22Rv1 (cell line): ENCODE data around the gene CENPS.

Source experiments
- H3K27ac ChIP-seq: fragments of 450-650 bp; 2 replicates; pipeline ENCODE4 v1.5.1; 2017
- ZFX ChIP-seq: fragments of 450-650 bp; IDR thresholded peaks from 2 replicates; pipeline ENCODE4 v1.6.1; 2017; ENCODE audit warnings: antibody characterized with exemption, borderline replicate concordance
- TF ChIP-seq, protein P1 (sequence below): fragments of 450-650 bp; IDR thresholded peaks from 2 replicates; pipeline ENCODE4 v1.5.1; 2017; ENCODE audit warnings: mild to moderate bottlenecking

Gene CENPS

DNA sequence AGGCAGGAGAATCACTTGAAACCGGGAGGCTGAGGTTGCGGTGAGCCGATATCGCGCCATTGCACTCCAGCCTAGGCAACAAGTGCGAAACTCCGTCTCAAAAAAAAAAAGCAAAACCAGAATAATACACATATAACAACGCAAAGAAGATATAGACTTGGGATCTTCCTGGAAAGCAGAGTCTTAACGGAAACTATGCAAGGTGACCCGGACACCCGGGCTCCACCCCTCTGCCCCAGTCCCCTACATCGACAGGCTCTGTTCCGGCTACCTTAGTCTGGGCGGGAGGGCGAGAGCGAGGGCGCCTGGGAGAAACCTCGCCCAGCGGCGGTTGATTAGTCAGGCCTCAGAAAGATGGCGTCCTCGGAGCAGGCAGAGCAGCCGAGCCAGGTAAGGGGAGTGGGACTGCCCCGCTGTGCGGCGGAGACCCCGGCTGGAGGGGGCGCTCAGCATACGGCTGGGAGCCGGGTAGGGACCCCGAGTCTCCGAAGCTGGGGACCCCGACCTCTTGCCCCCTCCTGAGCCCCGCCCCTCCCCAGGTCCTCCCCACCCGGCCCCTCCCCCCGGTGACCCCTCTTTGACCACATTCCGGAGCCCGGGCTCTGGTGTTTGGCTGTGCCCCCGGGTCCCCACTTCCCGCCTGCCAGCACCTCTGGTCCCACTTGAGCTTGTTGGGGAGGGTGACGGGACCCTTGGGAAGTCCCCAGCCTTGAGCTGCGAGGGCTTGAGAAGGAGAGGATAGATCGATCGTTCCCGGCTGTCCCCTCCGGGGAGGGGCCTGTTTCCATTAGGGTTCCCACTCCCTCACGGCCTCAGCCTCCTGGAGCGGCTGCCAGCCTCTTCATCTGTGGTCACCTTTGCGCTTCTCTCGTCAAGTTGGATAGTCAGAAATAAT, 44.6 kb downstream of the CENPS start, which contains the start of gene PEX14:
Gene PEX14 (plus strand): TSS at position 338 of the 895 bp plus-strand sequence. CDS start 17 bp downstream, at position 355.
- H3K27ac ChIP-seq: peak within 1 kb of the TSS; percentile 71
- no peak for TF ChIP-seq ZFX
- TF ChIP-seq, protein P1, sequence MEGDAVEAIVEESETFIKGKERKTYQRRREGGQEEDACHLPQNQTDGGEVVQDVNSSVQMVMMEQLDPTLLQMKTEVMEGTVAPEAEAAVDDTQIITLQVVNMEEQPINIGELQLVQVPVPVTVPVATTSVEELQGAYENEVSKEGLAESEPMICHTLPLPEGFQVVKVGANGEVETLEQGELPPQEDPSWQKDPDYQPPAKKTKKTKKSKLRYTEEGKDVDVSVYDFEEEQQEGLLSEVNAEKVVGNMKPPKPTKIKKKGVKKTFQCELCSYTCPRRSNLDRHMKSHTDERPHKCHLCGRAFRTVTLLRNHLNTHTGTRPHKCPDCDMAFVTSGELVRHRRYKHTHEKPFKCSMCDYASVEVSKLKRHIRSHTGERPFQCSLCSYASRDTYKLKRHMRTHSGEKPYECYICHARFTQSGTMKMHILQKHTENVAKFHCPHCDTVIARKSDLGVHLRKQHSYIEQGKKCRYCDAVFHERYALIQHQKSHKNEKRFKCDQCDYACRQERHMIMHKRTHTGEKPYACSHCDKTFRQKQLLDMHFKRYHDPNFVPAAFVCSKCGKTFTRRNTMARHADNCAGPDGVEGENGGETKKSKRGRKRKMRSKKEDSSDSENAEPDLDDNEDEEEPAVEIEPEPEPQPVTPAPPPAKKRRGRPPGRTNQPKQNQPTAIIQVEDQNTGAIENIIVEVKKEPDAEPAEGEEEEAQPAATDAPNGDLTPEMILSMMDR: no peak

- H3K27ac ChIP-seq: peak overlapping the region; percentile 71
- TF ChIP-seq, protein P1: no peak
- TF ChIP-seq ZFX: no peak
These were observed 45.3 kb downstream of the CENPS start for GRCh38 chr1:10475510-10475909.

GRCh38 chr1:10479296-10479695, 49.1 kb downstream of the CENPS start:
- H3K27ac ChIP-seq: no peak overlapping the region
- TF ChIP-seq ZFX: no peak
- TF ChIP-seq, protein P1: no peak

DNA sequence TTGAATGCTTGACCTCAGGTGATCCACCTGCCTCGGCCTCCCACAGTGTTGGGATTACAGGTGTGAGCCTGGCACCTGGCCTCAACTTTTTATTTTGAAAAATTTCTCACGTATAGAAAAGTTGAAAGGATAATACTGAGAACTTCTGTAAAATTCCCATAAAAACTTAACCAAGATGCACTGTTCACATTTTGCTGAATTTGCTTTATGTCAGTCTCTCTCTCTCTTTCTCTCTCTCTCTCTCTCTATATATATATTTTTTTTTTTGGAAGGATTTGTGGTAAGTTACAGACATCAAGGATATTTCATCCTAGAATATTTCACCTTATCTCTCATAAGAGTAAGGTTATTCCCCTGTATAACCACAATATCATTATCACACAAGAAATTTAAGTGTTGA, 50.4 kb downstream of the CENPS start:
- no peak overlapping the region for H3K27ac ChIP-seq
- TF ChIP-seq, protein P1: no peak
- no peak for TF ChIP-seq ZFX

DNA sequence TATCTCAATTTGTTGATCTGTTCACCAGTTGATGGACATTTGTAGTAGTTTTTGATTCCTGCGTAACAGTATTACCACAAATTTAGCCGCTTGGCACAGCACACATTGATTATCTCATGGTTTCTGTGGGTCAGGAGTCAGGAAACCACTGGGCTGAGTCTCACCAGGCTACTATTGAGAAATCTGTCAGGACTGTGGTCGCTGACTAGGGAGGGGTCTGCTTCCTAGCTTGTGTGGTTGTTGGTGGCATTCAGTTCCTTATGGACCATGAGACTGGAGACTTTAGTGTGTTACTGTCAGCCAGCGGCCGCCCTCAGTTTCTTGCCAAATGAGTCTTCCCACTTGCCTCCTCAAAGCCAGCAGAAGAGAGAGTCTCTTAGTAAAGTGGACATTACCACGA, 54.3 kb downstream of the CENPS start:
- no peak for TF ChIP-seq ZFX
- TF ChIP-seq, protein P1: no peak
- H3K27ac ChIP-seq: no peak overlapping the region

- H3K27ac ChIP-seq: no peak overlapping the region
- no peak for TF ChIP-seq ZFX
- TF ChIP-seq, protein P1: no peak
These were observed 59.2 kb downstream of the CENPS start for GRCh38 chr1:10489291-10490055.
